Effector memory CD8-positive, alpha-beta T cell (primary cell): ENCODE results near the gene OR1B1.
"Not testable (repeated sequence)": the region's sequence is repeated elsewhere in the genome, so short reads cannot be mapped to it uniquely, and the experiment has no call there.

Experiments used
- ATAC-seq: fragments of 150-1000 bp; cut with Tn5 transposase; replicated peaks from 2 replicates; pipeline ENCODE4 v1.10.0; 2021; ENCODE audit warnings: mild to moderate bottlenecking, moderate library complexity
- DNase-seq, 3 experiments: peaks; one replicate each; pipeline ENCODE4 v3.0.0; 2021
- H3K27ac Mint-ChIP-seq, 2 donors: one replicate each; pipeline ENCODE4 v1.8.0; 2022; ENCODE audit warnings: mild to moderate bottlenecking in 2 of 2, mixed read lengths in 2 of 2, moderate library complexity in 2 of 2
- H3K27me3 Mint-ChIP-seq, 2 donors: one replicate each; pipeline ENCODE4 v1.8.0; 2022; ENCODE audit warnings: mixed read lengths in 2 of 2
- H3K36me3 Mint-ChIP-seq: one replicate; pipeline ENCODE4 v1.8.0; 2022; ENCODE audit warnings: mild to moderate bottlenecking, moderate library complexity, mixed read lengths; ENCODE audit not compliant: insufficient read depth
- H3K4me1 Mint-ChIP-seq, 2 donors: one replicate each; pipeline ENCODE4 v1.8.0; 2022; ENCODE audit warnings: low read depth in 2 of 2, mixed read lengths in 2 of 2
- H3K4me3 Mint-ChIP-seq, 2 donors: one replicate each; pipeline ENCODE4 v1.8.0; 2022; ENCODE audit warnings: mild to moderate bottlenecking in 2 of 2, mixed read lengths in 2 of 2, moderate library complexity in 2 of 2
- H3K9me3 Mint-ChIP-seq, 2 donors: one replicate each; pipeline ENCODE4 v1.8.0; 2022; ENCODE audit warnings: mixed read lengths in 2 of 2
- total RNA-seq, 9 experiments: gene quantifications; one replicate each; lab custom pipeline; 2026; lab: John Stamatoyannopoulos, UW

OR1B1 gene
- 0 to 1.3 (median 0) reads per million in 9 experiments for total RNA-seq

- no peaks in the 10 kb centered on the region for H3K9me3 Mint-ChIP-seq
- DNase-seq: no peak
- no peak within 1 kb of the TSS for H3K27ac Mint-ChIP-seq
- no peak within 1 kb of the TSS for H3K4me3 Mint-ChIP-seq
- H3K27me3 Mint-ChIP-seq: peaks cover 35 to 36% of the 10 kb centered on the region in 2 donors
- ATAC-seq: no peak
- no peaks in the 10 kb centered on the region for H3K4me1 Mint-ChIP-seq
- H3K36me3 Mint-ChIP-seq: no peaks in the 10 kb centered on the region
Measured at GRCh38 chr9:122657527-122657926, at the start of gene OR1B1. Gene OR1B1 (minus strand): TSS chr9:122657627.

GRCh38 chr9:122695696-122696095 is 38.3 kb upstream of the OR1B1 start:
- Mint-ChIP-seq H3K4me1 (no peaks in the 10 kb centered on the region), H3K36me3 (no peaks in the 10 kb centered on the region), H3K4me3 (no peak overlapping the region), H3K9me3 (peaks cover 4 to 21% of the 10 kb centered on the region in 2 donors), H3K27ac (no peak overlapping the region), H3K27me3 (peaks cover 0 to 5% of the 10 kb centered on the region in 2 donors)
- no peak for ATAC-seq
- DNase-seq: no peak

- ATAC-seq (no peak), DNase-seq (no peak)
- no peak overlapping the region for H3K4me3 Mint-ChIP-seq
- no peak overlapping the region for H3K27ac Mint-ChIP-seq
- H3K27me3 Mint-ChIP-seq: peaks cover 0 to 9% of the 10 kb centered on the region in 2 donors
- H3K4me1 Mint-ChIP-seq: no peaks in the 10 kb centered on the region
- H3K9me3 Mint-ChIP-seq: peaks cover 3 to 27% of the 10 kb centered on the region in 2 donors
- H3K36me3 Mint-ChIP-seq: no peaks in the 10 kb centered on the region
Measured at GRCh38 chr9:122684851-122685250, 27.4 kb upstream of the OR1B1 start.

- no peak for DNase-seq
- Mint-ChIP-seq H3K9me3 (peaks cover 11% of the 10 kb centered on the region in 2 donors), H3K36me3 (no peaks in the 10 kb centered on the region), H3K27me3 (peaks cover 0 to 28% of the 10 kb centered on the region in 2 donors), H3K27ac (no peak overlapping the region), H3K4me3 (no peak overlapping the region), H3K4me1 (no peaks in the 10 kb centered on the region)
- ATAC-seq: no peak
Measured at GRCh38 chr9:122672481-122672880, 15.1 kb upstream of the OR1B1 start.

GRCh38 chr9:122661416-122661815 is 4.0 kb upstream of the OR1B1 start, which contains the start of gene OR1L1:
Gene OR1L1 (plus strand): TSS chr9:122661716. CDS start chr9:122661716, 0 bp downstream.
- Mint-ChIP-seq H3K9me3 (no peaks in the 10 kb centered on the region), H3K4me1 (no peaks in the 10 kb centered on the region), H3K36me3 (no peaks in the 10 kb centered on the region), H3K27me3 (peaks cover 41 to 64% of the 10 kb centered on the region in 2 donors), H3K27ac (no peak within 1 kb of the TSS), H3K4me3 (no peak within 1 kb of the TSS)
- DNase-seq (no peak), ATAC-seq (no peak)

- Mint-ChIP-seq H3K27me3 (peaks cover 23 to 24% of the 10 kb centered on the region in 2 donors), H3K4me1 (no peaks in the 10 kb centered on the region), H3K36me3 (no peaks in the 10 kb centered on the region), H3K4me3 (no peak overlapping the region), H3K9me3 (no peaks in the 10 kb centered on the region), H3K27ac (no peak overlapping the region)
- DNase-seq: no peak
- no peak for ATAC-seq
Measured at GRCh38 chr9:122656378-122656777, 1.0 kb downstream of the OR1B1 start.

- Mint-ChIP-seq H3K4me1 (no peaks in the 10 kb centered on the region), H3K9me3 (peaks cover 5 to 10% of the 10 kb centered on the region in 2 donors), H3K27me3 (peaks cover 18 to 43% of the 10 kb centered on the region in 2 donors), H3K36me3 (no peaks in the 10 kb centered on the region), H3K4me3 (no peak overlapping the region), H3K27ac (no peak overlapping the region)
- DNase-seq (no peak), ATAC-seq (no peak)
Measured at GRCh38 chr9:122642226-122642625, 15.2 kb downstream of the OR1B1 start.

- H3K27me3 Mint-ChIP-seq: peaks cover 42 to 48% of the 10 kb centered on the region in 2 donors
- peaks cover 0 to 8% of the 10 kb centered on the region in 2 donors for H3K9me3 Mint-ChIP-seq
- H3K27ac Mint-ChIP-seq: no peak overlapping the region
- DNase-seq (no peak), ATAC-seq (no peak)
- no peaks in the 10 kb centered on the region for H3K36me3 Mint-ChIP-seq
- H3K4me1 Mint-ChIP-seq: no peaks in the 10 kb centered on the region
- no peak overlapping the region for H3K4me3 Mint-ChIP-seq
Measured at GRCh38 chr9:122619996-122620395, 37.4 kb downstream of the OR1B1 start.

- H3K27ac Mint-ChIP-seq: no peak within 1 kb of the TSS
- H3K4me3 Mint-ChIP-seq: no peak within 1 kb of the TSS
- H3K9me3 Mint-ChIP-seq: peaks cover 0 to 8% of the 10 kb centered on the region in 2 donors
- no peaks in the 10 kb centered on the region for H3K4me1 Mint-ChIP-seq
- ATAC-seq (no peak), DNase-seq (no peak)
- no peaks in the 10 kb centered on the region for H3K36me3 Mint-ChIP-seq
- peaks cover 27 to 28% of the 10 kb centered on the region in 2 donors for H3K27me3 Mint-ChIP-seq
Measured at GRCh38 chr9:122614362-122614761, 43.1 kb downstream of the OR1B1 start, which contains the start of gene OR1Q1. Gene OR1Q1 (plus strand): TSS chr9:122614738. CDS start chr9:122614738, 0 bp downstream.

- ATAC-seq (no peak), DNase-seq (no peak)
- Mint-ChIP-seq H3K4me1 (no peaks in the 10 kb centered on the region), H3K4me3 (no peak overlapping the region), H3K36me3 (no peaks in the 10 kb centered on the region), H3K9me3 (no peaks in the 10 kb centered on the region), H3K27ac (no peak overlapping the region), H3K27me3 (peaks cover 22 to 29% of the 10 kb centered on the region in 2 donors)
Measured at GRCh38 chr9:122609804-122610203, 47.6 kb downstream of the OR1B1 start.

GRCh38 chr9:122606587-122606986 is 50.8 kb downstream of the OR1B1 start:
- Mint-ChIP-seq H3K9me3 (no peaks in the 10 kb centered on the region), H3K4me3 (no peak overlapping the region), H3K36me3 (no peaks in the 10 kb centered on the region), H3K4me1 (no peaks in the 10 kb centered on the region), H3K27ac (no peak overlapping the region), H3K27me3 (peaks cover 25 to 38% of the 10 kb centered on the region in 2 donors)
- no peak for ATAC-seq
- DNase-seq: no peak

- Mint-ChIP-seq H3K36me3 (no peaks in the 10 kb centered on the region), H3K27me3 (peaks cover 25 to 35% of the 10 kb centered on the region in 2 donors), H3K4me1 (no peaks in the 10 kb centered on the region), H3K9me3 (peaks cover 0 to 3% of the 10 kb centered on the region in 2 donors), H3K27ac (no peak overlapping the region), H3K4me3 (no peak overlapping the region)
- ATAC-seq: no peak
- DNase-seq: no peak
Measured at GRCh38 chr9:122605691-122606090, 51.7 kb downstream of the OR1B1 start.

GRCh38 chr9:122583284-122583683 is 74.1 kb downstream of the OR1B1 start, which contains the start of gene OR1L8:
Gene OR1L8 (minus strand): TSS chr9:122583384. CDS start chr9:122568477, 14,907 bp downstream.
- H3K36me3 Mint-ChIP-seq, H3K27ac Mint-ChIP-seq, DNase-seq, ATAC-seq, H3K4me3 Mint-ChIP-seq, H3K9me3 Mint-ChIP-seq, H3K4me1 Mint-ChIP-seq: not testable (repeated sequence)
- peaks cover 3 to 12% of the 10 kb centered on the region in 2 donors for H3K27me3 Mint-ChIP-seq

- DNase-seq (no peak), ATAC-seq (no peak)
- no peak overlapping the region for H3K27ac Mint-ChIP-seq
- no peak overlapping the region for H3K4me3 Mint-ChIP-seq
- H3K36me3 Mint-ChIP-seq: no peaks in the 10 kb centered on the region
- peaks cover 5 to 11% of the 10 kb centered on the region in 2 donors for H3K27me3 Mint-ChIP-seq
- no peaks in the 10 kb centered on the region for H3K9me3 Mint-ChIP-seq
- no peaks in the 10 kb centered on the region for H3K4me1 Mint-ChIP-seq
Measured at GRCh38 chr9:122580360-122580759, 77.1 kb downstream of the OR1B1 start.
